H1 (cell line): Measurements from ENCODE around the gene PDCL3. TPM values are rescaled to one million over a fixed set of nuclear protein-coding genes. Genes with fewer than 3 reads are reported as not detected.

Experiments used
- CTCF ChIA-PET: fragments of 300-600 bp; sonication (Branson Sonifier 250); formaldehyde crosslinking; loops from one replicate; lab custom pipeline; 2021; ENCODE audit not compliant: partially characterized antibody; lab: Charles Lee
- POLR2A ChIA-PET: fragments of 300-600 bp; sonication (Branson Sonifier 250); formaldehyde crosslinking; loops from one replicate; lab custom pipeline; 2021; ENCODE audit warnings: inconsistent platforms; ENCODE audit not compliant: partially characterized antibody; lab: Charles Lee
- DNase-seq, 2 experiments: peaks; one replicate each; pipeline versions ENCODE4 v3.0.0 to v3.0.0-alpha.2; 2010 to 2022; ENCODE audit warnings: low spot score in 2 of 2, low read depth in 1 of 2, mixed read lengths in 1 of 2
- FAIRE-seq: peaks from 2 replicates; lab custom pipeline; 2011; peaks lifted over from hg19 to GRCh38; lab: Jason Lieb, UNC
- H2AFZ ChIP-seq: 2 replicates; pipeline ENCODE4 v1.8.1; 2012; ENCODE audit warnings: low read length, inconsistent platforms
- H2AK5ac ChIP-seq: 2 replicates; pipeline ENCODE4 v1.6.1; 2013; ENCODE audit warnings: low read depth, low read length
- H2BK120ac ChIP-seq: replicated peaks from 2 replicates; pipeline ENCODE3; 2013; ENCODE audit warnings: low read depth, low read length, inconsistent platforms
- H2BK12ac ChIP-seq: 2 replicates; pipeline ENCODE4 v1.6.1; 2013; ENCODE audit warnings: low read depth, low read length
- H2BK15ac ChIP-seq: 2 replicates; pipeline ENCODE4 v1.6.1; 2013; ENCODE audit warnings: low read length
- H2BK20ac ChIP-seq: 2 replicates; pipeline ENCODE4 v1.6.1; 2013; ENCODE audit warnings: low read length
- H2BK5ac ChIP-seq: 2 replicates; pipeline ENCODE4 v1.6.1; 2013; ENCODE audit warnings: low read depth, low read length
- H3K14ac ChIP-seq: 2 replicates; pipeline ENCODE4 v1.6.1; 2013; ENCODE audit warnings: inconsistent platforms; ENCODE audit not compliant: insufficient read length
- H3K18ac ChIP-seq: 2 replicates; pipeline ENCODE4 v1.6.1; 2013; ENCODE audit warnings: low read length; ENCODE audit errors: extremely low read depth
- H3K23ac ChIP-seq: 2 replicates; pipeline ENCODE4 v1.6.1; 2013; ENCODE audit warnings: inconsistent platforms; ENCODE audit not compliant: insufficient read length
- H3K23me2 ChIP-seq: 2 replicates; pipeline ENCODE4 v1.6.1; 2013; ENCODE audit warnings: low read depth, low read length
- H3K27ac ChIP-seq: 2 replicates; pipeline ENCODE4 v1.6.1; 2011; ENCODE audit warnings: low read depth, low read length, inconsistent platforms
- H3K27me3 ChIP-seq, 4 experiments: replicated peaks in 1 of 4; 1 replicate in 1 of 4; 2 replicates in 3 of 4; pipeline versions ENCODE4 v1.6.1 to v1.8.1; 2011 to 2013; ENCODE audit warnings: low read length in 3 of 4, mild to moderate bottlenecking in 3 of 4, inconsistent platforms in 2 of 4, mixed read lengths in 2 of 4, moderate library complexity in 1 of 4; ENCODE audit not compliant: control insufficient read depth in 3 of 4, insufficient read depth in 3 of 4; ENCODE audit errors: extremely low read depth in 1 of 4
- H3K36me3 ChIP-seq, 4 experiments: 2 replicates each; pipeline versions ENCODE4 v1.6.1 to v1.8.1; 2011 to 2013; ENCODE audit warnings: mild to moderate bottlenecking in 4 of 4, low read length in 3 of 4, moderate library complexity in 2 of 4, control low read depth in 1 of 4, inconsistent platforms in 1 of 4; ENCODE audit not compliant: insufficient read depth in 4 of 4, control insufficient read depth in 2 of 4
- H3K4ac ChIP-seq: replicated peaks from 2 replicates; pipeline ENCODE3; 2013; ENCODE audit warnings: low read length, low read depth, mixed read lengths, inconsistent platforms; ENCODE audit not compliant: insufficient read length
- H3K4me1 ChIP-seq, 4 experiments: replicated peaks in 1 of 4; 1 replicate in 1 of 4; 2 replicates in 3 of 4; pipeline versions ENCODE4 v1.6.1 to v1.8.1; 2011 to 2013; ENCODE audit warnings: low read length in 3 of 4, inconsistent platforms in 2 of 4, mixed read lengths in 1 of 4; ENCODE audit not compliant: insufficient read depth in 4 of 4, control insufficient read depth in 3 of 4
- H3K4me2 ChIP-seq, 2 experiments: 2 replicates each; pipeline versions ENCODE4 v1.6.1 to v1.8.1; 2011 to 2013; ENCODE audit warnings: low read depth in 2 of 2, low read length in 2 of 2, control low read depth in 1 of 2, inconsistent platforms in 1 of 2, mild to moderate bottlenecking in 1 of 2; ENCODE audit not compliant: insufficient read depth in 1 of 2
- H3K4me3 ChIP-seq, 4 experiments: fragments of 200-600, 300-600 bp in 1 of 4; sonication (generic), shearing (Covaris generic), sonication (Bioruptor Twin) in 1 of 4; 2 replicates each; pipeline versions ENCODE4 v1.5.1 to v1.8.1; 2011 to 2016; ENCODE audit warnings: low read length in 4 of 4, low read depth in 3 of 4, control low read depth in 2 of 4, inconsistent platforms in 2 of 4, mild to moderate bottlenecking in 2 of 4, mixed read lengths in 1 of 4, moderate library complexity in 1 of 4; ENCODE audit not compliant: insufficient read depth in 2 of 4; ENCODE audit errors: extremely low read depth in 1 of 4
- H3K56ac ChIP-seq: replicated peaks from 2 replicates; pipeline ENCODE3; 2013; ENCODE audit warnings: low read depth, mild to moderate bottlenecking, mixed read lengths, low read length, inconsistent platforms; ENCODE audit not compliant: insufficient read length
- H3K79me1 ChIP-seq: 2 replicates; pipeline ENCODE4 v1.6.1; 2013; ENCODE audit warnings: low read depth, low read length, control low read depth
- H3K79me2 ChIP-seq, 2 experiments: 2 replicates each; pipeline versions ENCODE4 v1.6.1 to v1.8.1; 2012 to 2013; ENCODE audit warnings: low read length in 2 of 2, mild to moderate bottlenecking in 2 of 2, inconsistent platforms in 1 of 2; ENCODE audit not compliant: insufficient read depth in 2 of 2, control insufficient read depth in 1 of 2
- H3K9ac ChIP-seq, 4 experiments: replicated peaks in 1 of 4; 1 replicate in 1 of 4; 2 replicates in 3 of 4; pipeline versions ENCODE4 v1.6.1 to v1.8.1; 2011 to 2013; ENCODE audit warnings: low read depth in 3 of 4, low read length in 3 of 4, control low read depth in 2 of 4, mild to moderate bottlenecking in 2 of 4, moderate library complexity in 2 of 4, inconsistent platforms in 1 of 4; ENCODE audit errors: extremely low read depth in 1 of 4
- H3K9me3 ChIP-seq, 2 experiments: 2 replicates each; pipeline versions ENCODE4 v1.6.1 to v1.8.1; 2012 to 2013; ENCODE audit warnings: mild to moderate bottlenecking in 2 of 2, moderate library complexity in 2 of 2, control low read depth in 1 of 2, inconsistent platforms in 1 of 2, low read depth in 1 of 2, low read length in 1 of 2, mixed read lengths in 1 of 2; ENCODE audit not compliant: insufficient read depth in 2 of 2
- H4K20me1 ChIP-seq, 2 experiments: replicated peaks in 1 of 2; 2 replicates each; pipeline versions ENCODE3 to v1.8.1; 2011 to 2013; ENCODE audit warnings: inconsistent platforms in 2 of 2, low read length in 2 of 2, mild to moderate bottlenecking in 1 of 2; ENCODE audit not compliant: insufficient read depth in 2 of 2, control insufficient read depth in 1 of 2
- H4K5ac ChIP-seq: 2 replicates; pipeline ENCODE4 v1.6.1; 2013; ENCODE audit warnings: low read length, low read depth, mixed read lengths, inconsistent platforms; ENCODE audit not compliant: insufficient read length
- H4K8ac ChIP-seq: 2 replicates; pipeline ENCODE4 v1.8.0; 2013; ENCODE audit warnings: mild to moderate bottlenecking, moderate library complexity, low read length, inconsistent platforms; ENCODE audit not compliant: insufficient read depth; ENCODE audit errors: extremely low read depth
- H4K91ac ChIP-seq: replicated peaks from 2 replicates; pipeline ENCODE3; 2013; ENCODE audit warnings: low read length, mixed read lengths, inconsistent platforms; ENCODE audit not compliant: insufficient read length
- CBX5 ChIP-seq: fragments of 300-800, 300-1000 bp; sonication (generic); IDR thresholded peaks from 2 replicates; pipeline ENCODE4 v1.7.1; 2016; ENCODE audit warnings: antibody characterized with exemption, low read length, low read depth
- CEBPB ChIP-seq: IDR thresholded peaks from 2 replicates; pipeline ENCODE4 v1.6.1; 2012; ENCODE audit warnings: low read depth, low read length
- FOSL1 ChIP-seq: IDR thresholded peaks from 2 replicates; pipeline ENCODE4 v1.6.1; 2011; ENCODE audit warnings: mild to moderate bottlenecking, low read depth, low read length, moderate library complexity; ENCODE audit not compliant: insufficient read depth
- GABPA ChIP-seq: IDR thresholded peaks from 2 replicates; pipeline ENCODE4 v1.6.1; 2011; ENCODE audit warnings: mild to moderate bottlenecking, low read length, moderate library complexity, borderline replicate concordance; ENCODE audit not compliant: insufficient read depth
- HDAC6 ChIP-seq: IDR thresholded peaks from one replicate; pipeline ENCODE4 v1.7.1; 2012; ENCODE audit warnings: low read depth, mild to moderate bottlenecking, inconsistent platforms, low read length, moderate library complexity
- JUN ChIP-seq: IDR thresholded peaks from 2 replicates; pipeline ENCODE4 v1.6.1; 2011; ENCODE audit warnings: low read depth, mild to moderate bottlenecking, improper control_type of control experiment, low read length
- NANOG ChIP-seq: IDR thresholded peaks from 2 replicates; pipeline ENCODE4 v1.6.1; 2011; ENCODE audit warnings: low read length, low read depth, mild to moderate bottlenecking, inconsistent platforms; ENCODE audit not compliant: insufficient read depth, poor library complexity, severe bottlenecking
- POLR2AphosphoS5 ChIP-seq: IDR thresholded peaks from 2 replicates; pipeline ENCODE4 v1.6.1; 2011; ENCODE audit warnings: low read depth, low read length
- RFX5 ChIP-seq: IDR thresholded peaks from 2 replicates; pipeline ENCODE4 v1.6.1; 2011; ENCODE audit warnings: low read depth, low read length, improper control_type of control experiment, borderline replicate concordance
- SP2 ChIP-seq: IDR thresholded peaks from 2 replicates; pipeline ENCODE4 v1.6.1; 2012; ENCODE audit warnings: mild to moderate bottlenecking, low read length, inconsistent platforms
- TAF7 ChIP-seq: optimal IDR thresholded peaks from 2 replicates; pipeline ENCODE3; 2011; ENCODE audit warnings: low read depth, mild to moderate bottlenecking, inconsistent platforms, low read length, moderate library complexity, borderline replicate concordance
- YY1 ChIP-seq: IDR thresholded peaks from 2 replicates; pipeline ENCODE4 v1.6.1; 2011; ENCODE audit warnings: low read depth, mild to moderate bottlenecking, low read length
- WGBS, 2 experiments: shearing (Covaris generic) in 1 of 2; methylation state at CpG; one replicate each; pipeline versions ENCODE4 v1.1.6 to v1.1.7; 2013 to 2015; ENCODE audit warnings: low lambda C conversion rate in 2 of 2, mixed read lengths in 2 of 2, inconsistent platforms in 1 of 2, low coverage in 1 of 2, missing lambda C conversion rate in 1 of 2; ENCODE audit not compliant: insufficient replicate concordance in 2 of 2, insufficient coverage in 1 of 2, insufficient read length in 1 of 2; ENCODE audit errors: extremely low coverage in 1 of 2, missing lambda C conversion rate in 1 of 2; 5-methylcytosine and 5-hydroxymethylcytosine counted together
- polyA plus RNA-seq, 7 experiments: library from polyadenylated mRNA; depleted of rRNA in 3 of 7; stranded (reverse) in 5 of 7; unstranded in 2 of 7; fragments of >200 nt in 5 of 7; fragments of 200-250 nt in 2 of 7; gene quantifications; 1 replicate in 5 of 7; 2 replicates in 1 of 7; 4 replicates in 1 of 7; pipeline versions ENCODE4 v1.2.1 to v1.2.3, GENCODE V29; 2011 to 2013; ENCODE audit warnings: missing spikeins in 2 of 7, mixed read lengths in 2 of 7
- total RNA-seq: library from RNA; stranded (reverse); fragmentation: NEBNext Ultra II Directional; extraction: Animal tissue kit (Norgen Biotek cat#: 25700); gene quantifications from 2 replicates; pipeline ENCODE4 v1.2.1, GENCODE V29; 2021
- TF ChIP-seq, protein P1 (sequence below): IDR thresholded peaks from 2 replicates; pipeline ENCODE4 v1.6.1; 2011; ENCODE audit warnings: low read depth, mild to moderate bottlenecking, low read length; ENCODE audit not compliant: insufficient read depth

The PDCL3 gene
- total and polyA plus RNA-seq, 2 of the 8 experiments (the other 6 are each of a cell fraction or from before 2014, with no cell fraction given) = 19.8 to 29.4 TPM

DNA sequence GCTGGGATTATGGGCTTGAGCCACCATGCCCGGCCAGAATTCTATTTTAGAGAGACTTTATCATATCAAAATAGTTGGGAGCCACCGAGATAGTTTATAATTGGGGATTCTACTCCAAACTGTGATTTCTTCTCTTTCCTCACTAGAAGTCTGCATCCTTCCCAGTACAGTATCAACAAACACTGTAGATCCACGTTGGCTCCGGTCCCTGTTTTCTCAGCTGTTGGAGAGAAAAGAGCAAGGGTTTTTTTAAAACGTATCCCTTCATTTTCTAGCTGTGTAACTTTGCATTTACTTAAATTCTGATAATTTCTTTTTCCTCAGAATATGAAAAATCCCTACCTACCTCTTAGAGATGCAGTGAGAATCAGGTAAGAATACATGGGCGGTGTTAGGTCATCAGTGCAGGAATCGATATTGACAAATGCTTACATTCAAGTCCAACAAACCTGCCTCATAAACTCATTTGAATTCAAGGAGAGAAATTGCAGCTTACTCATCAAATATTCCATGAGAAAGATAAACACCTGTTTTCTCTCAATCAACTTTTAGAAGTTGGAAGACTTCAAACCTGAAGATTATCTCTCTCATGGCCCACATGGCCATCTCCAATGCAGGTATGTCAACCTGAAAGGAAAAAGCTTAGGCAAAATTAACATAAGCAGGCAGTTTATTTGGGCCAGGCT lies 17.7 kb upstream of the PDCL3 start:
- no peak overlapping the region for H3K23ac ChIP-seq
- no peak overlapping the region for H2BK12ac ChIP-seq
- no peak overlapping the region for H4K91ac ChIP-seq
- H3K4me2 ChIP-seq = no peak overlapping the region
- no peak overlapping the region for H3K4ac ChIP-seq
- H3K36me3 ChIP-seq = no peaks in the 10 kb centered on the region; a peak in 1 of 8 replicates
- no peak overlapping the region for H2BK5ac ChIP-seq
- H4K8ac ChIP-seq = no peak overlapping the region
- H3K27ac ChIP-seq = no peak overlapping the region
- H2AK5ac ChIP-seq = no peak overlapping the region
- DNase-seq = no peak
- no peak overlapping the region for H2BK20ac ChIP-seq
- H3K9ac ChIP-seq = no peak overlapping the region
- POLR2A ChIA-PET = interaction anchor here (1.0 to 1.1 kb wide), 2 partner anchors 10 to 14 kb away, joined by 3 read pairs; no protein-coding TSS in a partner anchor
- CTCF ChIA-PET = interaction anchor here (0.7 kb wide), 1 partner anchor 597 kb away, joined by 3 read pairs; no protein-coding TSS in a partner anchor
- peaks cover 0 to 2% (median 0%) of the 10 kb centered on the region in 4 experiments; a peak in 2 of 7 replicates for H3K4me1 ChIP-seq
- H2BK120ac ChIP-seq = no peak overlapping the region
- H3K14ac ChIP-seq = no peak overlapping the region
- no peaks in the 10 kb centered on the region for H3K79me2 ChIP-seq
- H3K23me2 ChIP-seq = no peaks in the 10 kb centered on the region
- H3K4me3 ChIP-seq = no peak overlapping the region
- H2BK15ac ChIP-seq = no peak overlapping the region
- H4K20me1 ChIP-seq = no peaks in the 10 kb centered on the region
- H4K5ac ChIP-seq = no peak overlapping the region
- H3K27me3 ChIP-seq = no peaks in the 10 kb centered on the region
- H2AFZ ChIP-seq = no peak overlapping the region
- FAIRE-seq = no peak
- 96% methylated on average over 7 of the region's 7 CpGs; no CpG with 5 or more reads in 1 of the 2 experiments for WGBS, 2 experiments
- no peaks in the 10 kb centered on the region for H3K79me1 ChIP-seq
- no peak overlapping the region for H3K18ac ChIP-seq
- no peak overlapping the region for H3K56ac ChIP-seq
- H3K9me3 ChIP-seq = peaks cover 9 to 14% of the 10 kb centered on the region in 2 experiments
- TF ChIP-seq CEBPB (no peak), POLR2AphosphoS5 (no peak), NANOG (no peak), YY1 (no peak), GABPA (no peak), HDAC6 (no peak), FOSL1 (no peak), JUN (no peak), TAF7 (no peak), CBX5 (no peak), RFX5 (no peak), SP2 (no peak)
- TF ChIP-seq, protein P1, sequence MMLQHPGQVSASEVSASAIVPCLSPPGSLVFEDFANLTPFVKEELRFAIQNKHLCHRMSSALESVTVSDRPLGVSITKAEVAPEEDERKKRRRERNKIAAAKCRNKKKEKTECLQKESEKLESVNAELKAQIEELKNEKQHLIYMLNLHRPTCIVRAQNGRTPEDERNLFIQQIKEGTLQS = no peak
